Measurements from ENCODE around the gene SLC6A12. TPM values are rescaled to one million over a fixed set of nuclear protein-coding genes. Genes with fewer than 3 reads are reported as not detected.

The SLC6A12 gene
- polyA plus RNA-seq, 1 experiment = 0.12 TPM

DNA sequence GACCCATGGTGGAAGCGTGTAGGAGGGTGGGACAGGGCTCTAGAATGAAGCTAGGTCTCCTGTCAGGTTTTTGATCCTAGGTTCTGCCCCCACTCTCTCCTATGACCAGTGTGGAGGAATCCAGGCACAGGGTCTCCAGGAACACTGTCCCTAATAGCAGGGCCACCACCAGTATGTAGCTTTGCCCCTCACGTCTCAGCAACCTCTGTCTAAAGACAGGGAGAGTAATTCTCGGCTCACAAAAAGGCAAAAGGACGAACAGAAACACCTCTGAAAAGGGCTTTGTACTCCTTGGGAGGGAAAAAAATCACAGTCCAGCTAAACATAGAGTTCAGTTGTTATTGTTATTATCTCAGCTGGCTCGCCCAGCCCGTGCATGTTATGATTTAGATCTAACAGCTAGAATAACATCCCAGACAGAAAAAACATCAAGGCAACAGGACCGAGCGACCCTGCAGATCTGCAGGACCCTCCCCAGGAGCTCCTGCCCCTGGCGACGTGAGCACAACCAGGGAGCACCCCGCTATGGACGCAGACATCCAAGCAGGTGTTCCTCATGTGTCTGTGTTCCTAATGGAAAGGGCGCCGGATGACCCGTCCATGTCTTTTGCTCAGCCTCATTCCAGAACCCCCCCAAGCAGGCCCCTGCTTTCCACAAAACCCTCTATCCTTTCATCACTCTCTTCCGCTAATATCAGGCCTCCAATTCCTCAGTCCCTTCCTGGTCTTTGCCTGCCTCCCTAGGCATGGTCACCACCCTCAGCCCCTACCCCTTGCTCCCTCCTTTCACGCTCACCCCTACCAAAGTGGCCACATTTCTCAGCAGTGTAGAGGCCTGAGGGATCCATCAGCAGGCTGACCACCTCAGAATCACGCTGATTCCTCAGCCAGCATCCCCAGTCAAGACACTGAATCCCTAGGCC lies 14.2 kb upstream of the SLC6A12 start:
- CTCF ChIA-PET = interaction anchor here (2.3 kb wide), 1 partner anchor 8 kb away, joined by 10 read pairs; no protein-coding TSS in a partner anchor

DNA sequence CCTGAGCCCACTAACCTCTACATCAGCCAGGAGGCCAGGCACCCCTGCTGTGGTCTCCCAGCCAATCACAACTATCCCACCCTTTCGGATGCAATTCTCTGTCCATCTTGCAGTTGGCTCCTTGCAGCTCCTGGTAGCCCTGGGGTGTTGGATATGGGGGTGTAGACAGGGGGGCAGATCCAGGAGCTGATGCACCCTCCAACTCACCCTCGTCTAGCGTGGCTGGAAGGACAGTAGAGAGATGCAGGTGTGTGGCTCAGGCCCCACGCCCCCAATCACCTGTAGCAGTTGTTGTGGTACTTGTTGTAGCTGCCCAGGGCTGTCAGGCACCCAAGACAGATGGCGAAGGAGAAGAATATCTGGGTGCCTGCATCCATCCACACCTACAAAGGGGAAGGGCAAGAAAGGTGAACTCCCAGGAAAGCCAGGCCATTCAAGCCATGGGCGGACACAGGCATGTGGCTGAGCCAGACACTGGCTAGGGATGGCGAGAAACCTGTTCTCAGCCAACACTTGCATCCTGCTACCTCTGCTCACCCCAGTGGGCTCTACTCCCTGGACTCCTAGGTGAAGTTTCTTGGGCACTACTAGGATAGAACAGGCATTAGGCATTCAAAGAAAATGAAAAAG lies 13.4 kb upstream of the SLC6A12 start:
- Histone ChIP-seq H3K27me3 (ENCODE audit: control insufficient read depth, insufficient read depth, low read length) (peaks cover 59% of the 10 kb centered on the region), H3K4me3 (ENCODE audit: low read depth, low read length) (no peak overlapping the region), H3K27ac (ENCODE audit: low read depth, low read length) (no peak overlapping the region), H3K9me3 (ENCODE audit: control insufficient read depth, insufficient read depth, low read length) (no peaks in the 10 kb centered on the region)
- DNase-seq (ENCODE audit: low read depth, low spot score) = no peak
- CTCF ChIA-PET = no interaction called here
- TF ChIP-seq, protein P1, sequence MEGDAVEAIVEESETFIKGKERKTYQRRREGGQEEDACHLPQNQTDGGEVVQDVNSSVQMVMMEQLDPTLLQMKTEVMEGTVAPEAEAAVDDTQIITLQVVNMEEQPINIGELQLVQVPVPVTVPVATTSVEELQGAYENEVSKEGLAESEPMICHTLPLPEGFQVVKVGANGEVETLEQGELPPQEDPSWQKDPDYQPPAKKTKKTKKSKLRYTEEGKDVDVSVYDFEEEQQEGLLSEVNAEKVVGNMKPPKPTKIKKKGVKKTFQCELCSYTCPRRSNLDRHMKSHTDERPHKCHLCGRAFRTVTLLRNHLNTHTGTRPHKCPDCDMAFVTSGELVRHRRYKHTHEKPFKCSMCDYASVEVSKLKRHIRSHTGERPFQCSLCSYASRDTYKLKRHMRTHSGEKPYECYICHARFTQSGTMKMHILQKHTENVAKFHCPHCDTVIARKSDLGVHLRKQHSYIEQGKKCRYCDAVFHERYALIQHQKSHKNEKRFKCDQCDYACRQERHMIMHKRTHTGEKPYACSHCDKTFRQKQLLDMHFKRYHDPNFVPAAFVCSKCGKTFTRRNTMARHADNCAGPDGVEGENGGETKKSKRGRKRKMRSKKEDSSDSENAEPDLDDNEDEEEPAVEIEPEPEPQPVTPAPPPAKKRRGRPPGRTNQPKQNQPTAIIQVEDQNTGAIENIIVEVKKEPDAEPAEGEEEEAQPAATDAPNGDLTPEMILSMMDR (IDR thresholded peaks at IDR 0.05; ENCODE audit: low read depth, low read length) = no peak
- POLR2A ChIA-PET = no interaction called here

More for the DNA sequence above, 14.2 kb upstream of the SLC6A12 start:
- TF ChIP-seq, protein P1 (IDR thresholded peaks at IDR 0.05; ENCODE audit: low read depth, low read length) = no peak
- DNase-seq (ENCODE audit: low read depth, low spot score) = no peak
- Histone ChIP-seq H3K9me3 (ENCODE audit: control insufficient read depth, insufficient read depth, low read length) (no peaks in the 10 kb centered on the region), H3K27ac (ENCODE audit: low read depth, low read length) (no peak overlapping the region), H3K4me3 (ENCODE audit: low read depth, low read length) (no peak overlapping the region), H3K27me3 (ENCODE audit: control insufficient read depth, insufficient read depth, low read length) (peaks cover 55% of the 10 kb centered on the region)
- POLR2A ChIA-PET = no interaction called here

DNA sequence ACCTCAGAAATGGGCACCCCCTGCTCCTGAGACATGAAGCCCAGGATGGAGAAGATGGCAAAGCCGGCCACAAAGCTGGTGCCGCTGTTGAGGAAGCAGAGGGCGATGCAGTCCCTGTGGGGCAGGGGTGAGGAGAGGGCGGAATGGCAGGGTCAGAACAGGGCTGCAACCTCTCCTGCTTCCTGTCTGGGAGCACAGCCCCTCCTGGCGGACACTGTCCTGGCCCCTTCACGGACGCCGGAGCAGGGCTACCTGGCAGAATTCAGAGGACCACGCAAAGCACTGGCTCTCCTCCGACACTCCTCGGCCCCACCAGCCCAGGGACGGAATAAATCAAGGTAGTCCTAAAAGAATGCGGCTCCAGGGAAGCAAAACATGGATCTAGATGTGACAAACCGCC lies 12.4 kb upstream of the SLC6A12 start:
- TF ChIP-seq, protein P1 (IDR thresholded peaks at IDR 0.05; ENCODE audit: low read depth, low read length) = no peak
- CTCF ChIA-PET = no interaction called here
- no peak for DNase-seq (ENCODE audit: low read depth, low spot score)
- POLR2A ChIA-PET = no interaction called here
- Histone ChIP-seq H3K27me3 (ENCODE audit: control insufficient read depth, insufficient read depth, low read length) (peaks cover 53% of the 10 kb centered on the region), H3K27ac (ENCODE audit: low read depth, low read length) (no peak overlapping the region), H3K9me3 (ENCODE audit: control insufficient read depth, insufficient read depth, low read length) (no peaks in the 10 kb centered on the region), H3K4me3 (ENCODE audit: low read depth, low read length) (no peak overlapping the region)

DNA sequence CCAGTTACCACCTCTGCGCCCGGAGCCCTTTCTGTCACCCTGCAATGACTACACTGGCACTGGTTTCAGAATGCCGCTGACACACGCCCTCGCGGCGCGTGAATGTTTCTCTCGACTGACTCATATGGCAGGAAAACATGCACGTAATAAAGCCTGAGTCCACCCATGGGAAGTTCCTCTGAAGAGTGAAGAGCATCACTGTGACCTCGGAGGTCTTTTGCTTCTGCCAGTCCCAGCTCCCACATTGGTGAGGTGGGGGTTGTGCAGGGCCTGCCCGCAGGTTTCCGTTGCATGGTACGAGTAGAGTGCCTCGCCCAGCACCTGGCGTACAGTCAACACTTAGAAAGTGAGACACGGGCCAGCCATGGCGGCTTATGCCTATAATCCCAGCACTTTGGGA lies 11.1 kb upstream of the SLC6A12 start:
- ChIA-PET POLR2A (no interaction called here), CTCF (no interaction called here)
- peaks cover 50% of the 10 kb centered on the region for H3K27me3 ChIP-seq (ENCODE audit: control insufficient read depth, insufficient read depth, low read length)

More for the DNA sequence above, 11.1 kb upstream of the SLC6A12 start:
- no peak for DNase-seq (ENCODE audit: low read depth, low spot score)
- Histone ChIP-seq H3K27ac (ENCODE audit: low read depth, low read length) (no peak overlapping the region), H3K4me3 (ENCODE audit: low read depth, low read length) (no peak overlapping the region), H3K9me3 (ENCODE audit: control insufficient read depth, insufficient read depth, low read length) (no peaks in the 10 kb centered on the region)
- TF ChIP-seq, protein P1 (IDR thresholded peaks at IDR 0.05; ENCODE audit: low read depth, low read length) = no peak

Measured in AG04450 (cell line).